Measurements from ENCODE around the gene TSPAN7.

The TSPAN7 gene

GRCh38 chrX:38699121-38699520, 137.8 kb downstream of the TSPAN7 start:
- no peak for DNase-seq

- DNase-seq, result no peak
These were observed 138.4 kb downstream of the TSPAN7 start for GRCh38 chrX:38699696-38700095.

GRCh38 chrX:38701073-38701472, 139.7 kb downstream of the TSPAN7 start:
- DNase-seq, result no peak

- no peak for DNase-seq
These were observed 143.0 kb downstream of the TSPAN7 start for GRCh38 chrX:38704146-38704882.

- DNase-seq, result no peak
These were observed 156.5 kb downstream of the TSPAN7 start for GRCh38 chrX:38717871-38718270.

GRCh38 chrX:38718311-38718710, 157.0 kb downstream of the TSPAN7 start:
- no peak for DNase-seq

GRCh38 chrX:38726612-38727011, 165.3 kb downstream of the TSPAN7 start:
- DNase-seq, result no peak

- DNase-seq, result no peak
These were observed 166.3 kb downstream of the TSPAN7 start for GRCh38 chrX:38727668-38728067.

GRCh38 chrX:38732866-38733265, 171.5 kb downstream of the TSPAN7 start:
- no peak for DNase-seq

Measured in activated CD4-positive, alpha-beta T cell treated with anti-CD3 and anti-CD28 coated beads for 1 hour (primary cell).